Upper lobe of right lung (tissue), 1 donor: ENCODE data around the gene LTB4R. TPM values are rescaled to one million over a fixed set of nuclear protein-coding genes. Genes with fewer than 3 reads are reported as not detected.

ENCODE experiments used
- ATAC-seq: fragments of 200-7000 bp; cut with Tn5 transposase; one replicate; pipeline ENCODE4 v1.9.1; 2020; ENCODE audit warnings: mild to moderate bottlenecking, moderate library complexity
- DNase-seq: peaks from one replicate; pipeline ENCODE4 v3.0.0-alpha.2; 2020
- H3K27ac ChIP-seq: fragments of 200-600 bp; one replicate; pipeline ENCODE4 v1.8.0; 2022
- H3K27me3 ChIP-seq: fragments of 200-600 bp; one replicate; pipeline ENCODE4 v1.8.0; 2022; ENCODE audit warnings: mild to moderate bottlenecking
- H3K36me3 ChIP-seq: fragments of 200-600 bp; one replicate; pipeline ENCODE4 v1.8.0; 2022
- H3K4me1 ChIP-seq: fragments of 200-600 bp; one replicate; pipeline ENCODE4 v1.8.0; 2022
- H3K4me3 ChIP-seq: fragments of 200-600 bp; one replicate; pipeline ENCODE4 v1.8.0; 2022; ENCODE audit warnings: mild to moderate bottlenecking
- H3K9me3 ChIP-seq: fragments of 200-600 bp; one replicate; pipeline ENCODE4 v1.8.0; 2022
- CTCF ChIP-seq: fragments of 200-600 bp; IDR thresholded peaks from one replicate; pipeline ENCODE4 v1.8.0; 2022; ENCODE audit warnings: antibody characterized with exemption
- intact Hi-C: fragments of 100-400 bp; cut with DNase I; formaldehyde crosslinking; loops from one replicate; pipeline ENCODE4 v1.11.0; 2022
- total RNA-seq: library from RNA; stranded (reverse); fragmentation: NEBNext Ultra II Directional; extraction: Animal tissue kit (Norgen Biotek cat#: 25700); gene quantifications from one replicate; pipeline ENCODE4 v1.2.1, GENCODE V29; 2021
- donor health status: DM: no; HTN: yes; CAD: no; lungs with severe emphysema.

Gene LTB4R
- total RNA-seq, 1 donor from 2014 or later, result 9.8 TPM

GRCh38 chr14:24335461-24336171 is 24.3 kb downstream of the LTB4R start:
- intact Hi-C loops, result no loop called here
- no peak for TF ChIP-seq CTCF
- peak; percentile 31 for DNase-seq
- Histone ChIP-seq H3K9me3 (no peaks in the 10 kb centered on the region), H3K4me1 (peaks cover 57% of the 10 kb centered on the region), H3K27me3 (peaks cover 10% of the 10 kb centered on the region), H3K27ac (peak overlapping the region; percentile 44), H3K36me3 (no peaks in the 10 kb centered on the region), H3K4me3 (peak overlapping the region; percentile 51)
- ATAC-seq, result no peak

- intact Hi-C loops, result no loop called here
- no peak for DNase-seq
- H3K4me1 ChIP-seq, result peaks cover 48% of the 10 kb centered on the region
Measured at GRCh38 chr14:24337144-24337823, 26.0 kb downstream of the LTB4R start.

GRCh38 chr14:24337824-24338175 is 26.5 kb downstream of the LTB4R start:
- ATAC-seq, result no peak
- Histone ChIP-seq H3K4me3 (no peak overlapping the region), H3K27me3 (peaks cover 10% of the 10 kb centered on the region), H3K36me3 (no peaks in the 10 kb centered on the region), H3K27ac (no peak overlapping the region), H3K4me1 (peaks cover 43% of the 10 kb centered on the region), H3K9me3 (no peaks in the 10 kb centered on the region)
- no peak for DNase-seq
- TF ChIP-seq CTCF, result no peak
- intact Hi-C loops, result no loop called here

More at GRCh38 chr14:24337144-24337823, 26.0 kb downstream of the LTB4R start:
- TF ChIP-seq CTCF, result no peak
- ATAC-seq, result no peak
- Histone ChIP-seq H3K9me3 (no peaks in the 10 kb centered on the region), H3K4me3 (no peak overlapping the region), H3K27ac (no peak overlapping the region), H3K27me3 (peaks cover 10% of the 10 kb centered on the region), H3K36me3 (no peaks in the 10 kb centered on the region)

- Histone ChIP-seq H3K36me3 (no peaks in the 10 kb centered on the region), H3K27ac (no peak overlapping the region), H3K4me1 (peaks cover 34% of the 10 kb centered on the region), H3K9me3 (no peaks in the 10 kb centered on the region), H3K27me3 (peaks cover 10% of the 10 kb centered on the region), H3K4me3 (peak overlapping the region; percentile 67)
- ATAC-seq (no peak), DNase-seq (no peak)
- intact Hi-C loops, result no loop called here
- TF ChIP-seq CTCF, result no peak
Measured at GRCh38 chr14:24338843-24339242, 27.5 kb downstream of the LTB4R start.

- intact Hi-C loops, result no loop called here
- H3K4me3 ChIP-seq, result peak within 1 kb of the TSS; percentile 67
- peak; percentile 87 for ATAC-seq
- no peaks in the 10 kb centered on the region for H3K9me3 ChIP-seq
- no peaks in the 10 kb centered on the region for H3K36me3 ChIP-seq
- peak; percentile 87 for DNase-seq
- peaks cover 27% of the 10 kb centered on the region for H3K4me1 ChIP-seq
- no peak for TF ChIP-seq CTCF
- peaks cover 4% of the 10 kb centered on the region for H3K27me3 ChIP-seq
- H3K27ac ChIP-seq, result peak within 1 kb of the TSS; percentile 79
Measured at GRCh38 chr14:24339284-24340151, 28.2 kb downstream of the LTB4R start, which contains the start of gene RIPK3. Gene RIPK3 (minus strand): TSS chr14:24339991. CDS start chr14:24339826, 165 bp downstream.
